SK-N-SH (cell line): ENCODE measurements around the gene SURF6. TPM values are rescaled to one million over a fixed set of nuclear protein-coding genes. Genes with fewer than 3 reads are reported as not detected.

Experiments
- CTCF ChIA-PET: fragments of 300-600, 350-600 bp; formaldehyde crosslinking; extraction: SDS; loops from one replicate; lab custom pipeline; 2021; lab: Yijun Ruan, JAX
- POLR2A ChIA-PET: fragments of 350-600 bp; sonication (Branson Sonifier 250); formaldehyde crosslinking; extraction: SDS; loops from one replicate; lab custom pipeline; 2020; ENCODE audit warnings: antibody characterized with exemption, inconsistent platforms; lab: Yijun Ruan, JAX
- DNase-seq: peaks from one replicate; pipeline ENCODE4 v3.0.0; 2012
- H2AFZ ChIP-seq: fragments of 200-600 bp; sonication (generic); 2 replicates; pipeline ENCODE4 v1.8.1; 2016; ENCODE audit warnings: antibody characterized with exemption, mild to moderate bottlenecking, low read depth
- H3F3A ChIP-seq: fragments of 200-600 bp; sonication (generic); replicated peaks from 2 replicates; pipeline ENCODE3; 2016; ENCODE audit warnings: antibody characterized with exemption, mild to moderate bottlenecking; ENCODE audit not compliant: insufficient read depth
- H3K27ac ChIP-seq, 2 experiments: fragments of 200-500 bp in 1 of 2; fragments of 200-600 bp in 1 of 2; sonication (Bioruptor generic) in 1 of 2; sonication (generic), shearing (Covaris generic) in 1 of 2; 2 replicates each; pipeline versions ENCODE4 v1.5.1 to v1.6.1; 2014 to 2016; ENCODE audit warnings: low read depth in 2 of 2, inconsistent platforms in 1 of 2, low read length in 1 of 2, mild to moderate bottlenecking in 1 of 2, mixed read lengths in 1 of 2
- H3K27me3 ChIP-seq: fragments of 200-600 bp; sonication (generic), shearing (Covaris generic); 2 replicates; pipeline ENCODE4 v1.6.1; 2016; ENCODE audit warnings: mixed run types; ENCODE audit not compliant: insufficient read depth
- H3K36me3 ChIP-seq, 2 experiments: fragments of 200-500 bp in 1 of 2; fragments of 200-600 bp in 1 of 2; sonication (Bioruptor generic) in 1 of 2; sonication (generic) in 1 of 2; replicated peaks in 1 of 2; 2 replicates each; pipeline versions ENCODE3 to v1.5.1; 2014 to 2016; ENCODE audit warnings: low read length in 1 of 2, mild to moderate bottlenecking in 1 of 2; ENCODE audit not compliant: insufficient read depth in 2 of 2, control insufficient read depth in 1 of 2
- H3K4me1 ChIP-seq, 2 experiments: fragments of 200-500 bp in 1 of 2; fragments of 200-600 bp in 1 of 2; sonication (Bioruptor generic) in 1 of 2; sonication (generic), shearing (Covaris generic) in 1 of 2; 2 replicates each; pipeline versions ENCODE4 v1.5.1 to v1.6.1; 2014 to 2016; ENCODE audit warnings: low read depth in 1 of 2, low read length in 1 of 2, mixed run types in 1 of 2; ENCODE audit not compliant: insufficient read depth in 2 of 2, control insufficient read depth in 1 of 2
- H3K4me2 ChIP-seq: fragments of 200-600 bp; sonication (generic), shearing (Covaris generic); 2 replicates; pipeline ENCODE4 v1.6.1; 2017; ENCODE audit warnings: mixed run types
- H3K4me3 ChIP-seq, 2 experiments: fragments of 200-500 bp in 1 of 2; fragments of 200-600 bp in 1 of 2; sonication (Bioruptor generic) in 1 of 2; sonication (generic), shearing (Covaris generic) in 1 of 2; 2 replicates each; pipeline versions ENCODE4 v1.5.1 to v1.8.1; 2014 to 2016; ENCODE audit warnings: low read depth in 2 of 2, inconsistent platforms in 1 of 2, low read length in 1 of 2, mild to moderate bottlenecking in 1 of 2, mixed read lengths in 1 of 2, moderate library complexity in 1 of 2
- H3K79me2 ChIP-seq: fragments of 200-600 bp; sonication (generic); 2 replicates; pipeline ENCODE4 v1.8.1; 2017; ENCODE audit warnings: mild to moderate bottlenecking; ENCODE audit not compliant: insufficient read depth
- H3K9ac ChIP-seq: fragments of 200-600 bp; sonication (generic); 2 replicates; pipeline ENCODE4 v1.6.1; 2017; ENCODE audit warnings: mixed run types
- H3K9me2 ChIP-seq: fragments of 200-600 bp; sonication (generic); 2 replicates; pipeline ENCODE4 v1.6.1; 2017; ENCODE audit warnings: mixed run types
- H3K9me3 ChIP-seq: fragments of 200-600 bp; sonication (generic); 2 replicates; pipeline ENCODE4 v1.6.1; 2017; ENCODE audit warnings: mixed run types, mild to moderate bottlenecking, moderate library complexity
- H4K20me1 ChIP-seq: fragments of 200-600 bp; sonication (generic); 2 replicates; pipeline ENCODE4 v1.6.1; 2017; ENCODE audit warnings: mild to moderate bottlenecking, mixed run types; ENCODE audit not compliant: insufficient read depth
- ELF1 ChIP-seq: IDR thresholded peaks from 2 replicates; pipeline ENCODE4 v1.4.0; 2012
- EP300 ChIP-seq, 2 experiments: IDR thresholded peaks; 2 replicates each; pipeline versions ENCODE4 v1.4.0 to v1.6.1; 2012; ENCODE audit warnings: borderline replicate concordance in 1 of 2, low read depth in 1 of 2, low read length in 1 of 2
- FOSL2 ChIP-seq: IDR thresholded peaks from 2 replicates; pipeline ENCODE4 v1.4.0; 2012; ENCODE audit warnings: low read depth, mild to moderate bottlenecking, moderate library complexity, borderline replicate concordance
- FOXM1 ChIP-seq: IDR thresholded peaks from 2 replicates; pipeline ENCODE4 v1.4.0; 2012; ENCODE audit warnings: low read depth, mild to moderate bottlenecking
- GATA2 ChIP-seq: sonication (generic); formaldehyde crosslinking; IDR thresholded peaks from 2 replicates; pipeline ENCODE4 v1.5.0; 2020; ENCODE audit warnings: mild to moderate bottlenecking, missing genetic modification reagents
- JUND ChIP-seq: IDR thresholded peaks from 2 replicates; pipeline ENCODE4 v1.4.0; 2012
- MEF2A ChIP-seq: IDR thresholded peaks from 2 replicates; pipeline ENCODE4 v1.4.0; 2012; ENCODE audit warnings: low read depth, borderline replicate concordance
- MXI1 ChIP-seq: IDR thresholded peaks from 2 replicates; pipeline ENCODE4 v1.6.1; 2012; ENCODE audit warnings: mild to moderate bottlenecking, low read depth, low read length, improper control_type of control experiment
- NFIC ChIP-seq: IDR thresholded peaks from 2 replicates; pipeline ENCODE4 v1.4.0; 2012; ENCODE audit warnings: borderline replicate concordance
- POLR2AphosphoS5 ChIP-seq: IDR thresholded peaks from 2 replicates; pipeline ENCODE4 v1.6.1; 2012; ENCODE audit warnings: low read depth, low read length
- RAD21 ChIP-seq: IDR thresholded peaks from 2 replicates; pipeline ENCODE4 v1.6.1; 2012; ENCODE audit warnings: mild to moderate bottlenecking, low read length
- RCOR1 ChIP-seq: fragments of 150-350 bp; IDR thresholded peaks from 2 replicates; pipeline ENCODE4 v1.6.1; 2017; ENCODE audit warnings: antibody characterized with exemption, low read length
- RFX5 ChIP-seq: IDR thresholded peaks from 2 replicates; pipeline ENCODE4 v1.6.1; 2012; ENCODE audit warnings: mild to moderate bottlenecking, improper control_type of control experiment, low read length
- RXRA ChIP-seq: IDR thresholded peaks from 2 replicates; pipeline ENCODE4 v1.4.0; 2012; ENCODE audit warnings: low read depth, mild to moderate bottlenecking, borderline replicate concordance
- SIN3A ChIP-seq: IDR thresholded peaks from 2 replicates; pipeline ENCODE4 v1.6.1; 2012; ENCODE audit warnings: low read depth, mild to moderate bottlenecking, low read length, moderate library complexity, borderline replicate concordance
- SMC3 ChIP-seq: IDR thresholded peaks from 2 replicates; pipeline ENCODE4 v1.6.1; 2012; ENCODE audit warnings: low read depth, low read length, improper control_type of control experiment
- TCF12 ChIP-seq: IDR thresholded peaks from 2 replicates; pipeline ENCODE4 v1.4.0; 2012
- YY1 ChIP-seq: IDR thresholded peaks from 2 replicates; pipeline ENCODE4 v1.4.0; 2012; ENCODE audit warnings: low read depth, mild to moderate bottlenecking
- WGBS: methylation state at CpG from one replicate; pipeline ENCODE4 v1.1.6; 2017; ENCODE audit warnings: low lambda C conversion rate; 5-methylcytosine and 5-hydroxymethylcytosine counted together
- polyA plus RNA-seq, 3 experiments: library from polyadenylated mRNA; depleted of rRNA; stranded (reverse); fragments of >200 nt; gene quantifications; 2 replicates each; pipeline ENCODE4 v1.2.3, GENCODE V29; 2012
- TF ChIP-seq, protein P1 (sequence below): fragments of 150-350 bp; IDR thresholded peaks from 2 replicates; pipeline ENCODE4 v1.6.1; 2017; ENCODE audit warnings: antibody characterized with exemption, low read length, low read depth, borderline replicate concordance
- TF ChIP-seq, protein P2 (sequence below): IDR thresholded peaks from 2 replicates; pipeline ENCODE4 v1.4.0; 2012; ENCODE audit warnings: low read depth

Gene SURF6
- polyA plus RNA-seq, 1 of the 3 experiments (the other 2 are of a cell fraction), result 44.5 TPM

DNA sequence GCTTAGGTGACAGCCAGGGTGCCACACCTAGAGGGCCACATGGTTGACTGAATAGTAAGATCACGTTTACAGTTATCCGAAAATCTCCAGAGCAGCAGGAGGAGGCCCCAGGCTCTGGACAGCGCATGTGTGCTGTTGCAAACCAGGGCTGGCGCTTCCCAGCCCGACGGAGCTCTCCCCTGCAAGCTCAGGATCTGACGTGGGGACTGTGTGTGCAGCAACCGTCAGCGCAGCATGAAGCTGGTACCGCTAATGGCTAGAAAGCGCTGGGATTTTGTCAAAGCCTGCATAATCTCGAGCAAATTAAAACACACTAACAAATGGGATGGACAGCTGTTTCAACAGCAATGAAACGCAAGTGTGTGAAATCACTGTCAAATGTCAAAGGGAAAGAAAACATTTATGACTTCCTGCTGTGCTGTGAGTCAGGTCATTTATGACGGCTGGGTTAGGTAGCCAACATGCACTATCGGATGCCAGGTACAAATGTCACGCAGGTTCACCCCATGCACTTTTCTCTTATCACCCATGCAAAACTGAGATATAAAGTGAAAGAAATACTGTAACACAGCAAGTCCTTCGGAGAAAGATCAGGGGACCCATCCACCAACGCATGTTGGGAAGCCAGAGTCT, 32.4 kb upstream of the SURF6 start:
- DNase-seq, result peak; percentile 79
- no peaks in the 10 kb centered on the region for H3K9me3 ChIP-seq
- no peaks in the 10 kb centered on the region for H3K9me2 ChIP-seq
- H2AFZ ChIP-seq, result no peak overlapping the region
- POLR2A ChIA-PET, result interaction anchor here (0.9 kb wide), 1 partner anchor 11 kb away, joined by 3 read pairs; the partner anchor contains the start of genes SURF1 and SURF2
- WGBS, result 83% methylated on average over 15 of the region's 18 CpGs
- H3K27me3 ChIP-seq, result no peaks in the 10 kb centered on the region
- H3K4me1 ChIP-seq, result peaks cover 0 to 37% of the 10 kb centered on the region in 2 experiments; a peak in 2 of 4 replicates
- H4K20me1 ChIP-seq, result peaks cover 91% of the 10 kb centered on the region
- CTCF ChIA-PET, result interaction anchor here (1.6 to 2.7 kb wide), 2 partner anchors 12 to 118 kb away, joined by 3 to 7 read pairs; partner anchors contain the start of genes SURF1 and SURF2
- no peak overlapping the region for H3K4me3 ChIP-seq
- peak overlapping the region in 1 of 2 experiments; percentile 43; a peak in 2 of 4 replicates for H3K27ac ChIP-seq
- H3F3A ChIP-seq, result peaks cover 6% of the 10 kb centered on the region
- no peak overlapping the region for H3K9ac ChIP-seq
- peaks cover 99% of the 10 kb centered on the region for H3K79me2 ChIP-seq
- H3K4me2 ChIP-seq, result no peak overlapping the region
- TF ChIP-seq MEF2A, result no peak
- TF ChIP-seq GATA2 (CRISPR knock-in tag), result peak; percentile 86
- TF ChIP-seq MXI1, result peak; percentile 94
- TF ChIP-seq, all 33 proteins: peak for 2
- peaks cover 41 to 77% of the 10 kb centered on the region in 2 experiments for H3K36me3 ChIP-seq

DNA sequence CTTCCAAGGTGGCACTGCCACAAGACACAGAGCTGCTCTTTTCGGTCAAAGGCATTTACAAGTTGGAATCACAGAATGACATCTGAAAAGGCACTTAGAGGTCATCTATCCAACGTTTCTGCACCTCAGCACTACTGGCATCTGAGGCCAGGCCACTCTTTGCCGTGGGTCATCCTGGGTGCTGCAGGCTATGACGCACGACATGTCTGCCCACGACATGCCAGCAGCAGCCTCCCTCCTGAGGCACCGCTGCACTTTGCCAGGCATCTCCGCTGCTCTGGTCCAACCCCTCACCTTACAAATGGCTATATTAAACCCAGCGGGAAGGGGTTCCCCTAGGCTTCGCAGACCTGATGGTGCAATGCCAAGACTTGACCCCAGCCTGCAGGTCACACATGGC, 31.8 kb upstream of the SURF6 start:
- Histone ChIP-seq H3K9me3 (no peaks in the 10 kb centered on the region), H3K27ac (peak overlapping the region in 1 of 2 experiments; percentile 16; a peak in 1 of 4 replicates), H3K79me2 (peaks cover 99% of the 10 kb centered on the region), H4K20me1 (peaks cover 90% of the 10 kb centered on the region), H3K36me3 (peaks cover 41 to 80% of the 10 kb centered on the region in 2 experiments), H3F3A (peaks cover 12% of the 10 kb centered on the region), H3K4me2 (no peak overlapping the region), H3K4me3 (no peak overlapping the region), H2AFZ (no peak overlapping the region), H3K9me2 (no peaks in the 10 kb centered on the region)
- ChIA-PET CTCF (interaction anchor here (1.6 to 2.7 kb wide), 2 partner anchors 11 to 119 kb away, joined by 3 to 7 read pairs; partner anchors contain the start of genes SURF1 and SURF2), POLR2A (interaction anchor here (0.9 kb wide), 1 partner anchor 11 kb away, joined by 3 read pairs; the partner anchor contains the start of genes SURF1 and SURF2)
- no peak for TF ChIP-seq RFX5
- TF ChIP-seq, protein P1, sequence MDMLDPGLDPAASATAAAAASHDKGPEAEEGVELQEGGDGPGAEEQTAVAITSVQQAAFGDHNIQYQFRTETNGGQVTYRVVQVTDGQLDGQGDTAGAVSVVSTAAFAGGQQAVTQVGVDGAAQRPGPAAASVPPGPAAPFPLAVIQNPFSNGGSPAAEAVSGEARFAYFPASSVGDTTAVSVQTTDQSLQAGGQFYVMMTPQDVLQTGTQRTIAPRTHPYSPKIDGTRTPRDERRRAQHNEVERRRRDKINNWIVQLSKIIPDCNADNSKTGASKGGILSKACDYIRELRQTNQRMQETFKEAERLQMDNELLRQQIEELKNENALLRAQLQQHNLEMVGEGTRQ, result no peak
- TF ChIP-seq FOSL2, result no peak
- no peak for TF ChIP-seq SIN3A
- TF ChIP-seq TCF12, result no peak
- no peak for TF ChIP-seq YY1
- TF ChIP-seq JUND, result no peak
- TF ChIP-seq, protein P2, sequence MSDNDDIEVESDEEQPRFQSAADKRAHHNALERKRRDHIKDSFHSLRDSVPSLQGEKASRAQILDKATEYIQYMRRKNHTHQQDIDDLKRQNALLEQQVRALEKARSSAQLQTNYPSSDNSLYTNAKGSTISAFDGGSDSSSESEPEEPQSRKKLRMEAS, result no peak
- no peak for TF ChIP-seq NFIC
- no peak for TF ChIP-seq FOXM1
- TF ChIP-seq MXI1, result no peak
- no peak for TF ChIP-seq RXRA
- no peak for TF ChIP-seq POLR2AphosphoS5
- TF ChIP-seq SMC3, result no peak
- TF ChIP-seq RCOR1, result no peak
- TF ChIP-seq EP300 (IDR thresholded peaks at IDR 0.05; ENCODE audit: borderline replicate concordance in 1 of 2, low read depth in 1 of 2, low read length in 1 of 2), result no peak
- no peak for TF ChIP-seq ELF1
- TF ChIP-seq MEF2A, result no peak
- TF ChIP-seq RAD21, result no peak
- TF ChIP-seq, all 33 proteins: peak for 0
- Histone ChIP-seq H3K27me3 (no peaks in the 10 kb centered on the region), H3K4me1 (peaks cover 0 to 36% of the 10 kb centered on the region in 2 experiments; a peak in 2 of 4 replicates), H3K9ac (no peak overlapping the region)
- no peak for DNase-seq
- 89% methylated on average over 10 of the region's 10 CpGs for WGBS
